Measurements from ENCODE around the gene UGP2. TPM values are rescaled to one million over a fixed set of nuclear protein-coding genes. Genes with fewer than 3 reads are reported as not detected.

Gene UGP2
- total and polyA plus RNA-seq, 10 of the 15 experiments (the other 5 are each of a cell fraction or from before 2014, with no cell fraction given): 40.8 to 98.3 (median 76.1) TPM

DNA sequence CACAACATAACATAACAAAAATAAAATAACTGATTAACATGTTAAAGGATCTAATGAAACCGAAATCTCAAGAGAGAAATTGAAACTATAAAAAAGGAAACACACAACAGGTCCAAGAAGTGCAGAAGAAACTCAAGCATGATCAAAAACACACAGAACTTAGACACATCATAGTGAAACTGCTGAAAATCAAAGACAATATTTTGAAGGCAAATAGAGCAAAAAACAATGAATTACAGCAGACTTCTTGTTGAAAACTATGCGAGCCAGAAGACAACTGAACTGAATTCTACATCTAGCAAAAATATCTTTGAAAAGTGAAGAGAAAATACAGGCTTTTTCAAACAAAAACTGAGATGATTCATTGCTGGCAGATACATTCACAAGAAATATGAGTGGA, 61.3 kb downstream of the UGP2 start (continued):
- TF ChIP-seq, protein P1, sequence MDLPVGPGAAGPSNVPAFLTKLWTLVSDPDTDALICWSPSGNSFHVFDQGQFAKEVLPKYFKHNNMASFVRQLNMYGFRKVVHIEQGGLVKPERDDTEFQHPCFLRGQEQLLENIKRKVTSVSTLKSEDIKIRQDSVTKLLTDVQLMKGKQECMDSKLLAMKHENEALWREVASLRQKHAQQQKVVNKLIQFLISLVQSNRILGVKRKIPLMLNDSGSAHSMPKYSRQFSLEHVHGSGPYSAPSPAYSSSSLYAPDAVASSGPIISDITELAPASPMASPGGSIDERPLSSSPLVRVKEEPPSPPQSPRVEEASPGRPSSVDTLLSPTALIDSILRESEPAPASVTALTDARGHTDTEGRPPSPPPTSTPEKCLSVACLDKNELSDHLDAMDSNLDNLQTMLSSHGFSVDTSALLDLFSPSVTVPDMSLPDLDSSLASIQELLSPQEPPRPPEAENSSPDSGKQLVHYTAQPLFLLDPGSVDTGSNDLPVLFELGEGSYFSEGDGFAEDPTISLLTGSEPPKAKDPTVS (IDR thresholded peaks at IDR 0.05; ENCODE audit: low read depth, low read length): no peak

- ChIA-PET SMC1A (ENCODE audit: uncharacterized antibody, unreplicated experiment) (interaction anchor here (1.2 kb wide), 1 partner anchor 28 kb away, joined by 3 read pairs; no protein-coding TSS in a partner anchor), RAD21 (ENCODE audit: unreplicated experiment) (no interaction called here), POLR2A (no interaction called here), CTCF (no interaction called here)
- DNase-seq (ENCODE audit: low read depth, low spot score): no peak
- Histone ChIP-seq H3K9ac (ENCODE audit: control insufficient read depth, insufficient read depth, low read length) (no peak overlapping the region), H3K27me3 (replicated peaks in 1 of 2; ENCODE audit: control insufficient read depth in 2 of 2, insufficient read depth in 2 of 2, low read length in 1 of 2) (no peaks in the 10 kb centered on the region), H3K9me3 (replicated peaks; ENCODE audit: control insufficient read depth, insufficient read depth, low read length) (no peaks in the 10 kb centered on the region), H2AFZ (ENCODE audit: control insufficient read depth, low read depth, low read length) (no peak overlapping the region), H3K4me1 (ENCODE audit: control insufficient read depth, insufficient read depth, low read length) (no peaks in the 10 kb centered on the region), H3K4me2 (ENCODE audit: control insufficient read depth, insufficient read depth) (no peak overlapping the region), H3K36me3 (ENCODE audit: control insufficient read depth in 2 of 2, insufficient read depth in 2 of 2, low read length in 1 of 2) (peaks cover 0 to 11% of the 10 kb centered on the region in 2 experiments; a peak in 3 of 4 replicates), H3K79me2 (ENCODE audit: control insufficient read depth, insufficient read depth, low read length) (no peaks in the 10 kb centered on the region), H4K20me1 (ENCODE audit: control insufficient read depth, insufficient read depth) (no peaks in the 10 kb centered on the region), H3K27ac (ENCODE audit: control insufficient read depth, insufficient read depth) (no peak overlapping the region), H3K4me3 (no peak overlapping the region)
- no peak for TF ChIP-seq MLLT1 (IDR thresholded peaks at IDR 0.05)
- TF ChIP-seq ZNF207 (IDR thresholded peaks at IDR 0.05; ENCODE audit: borderline replicate concordance): no peak
- no peak for TF ChIP-seq ZNF274 (IDR thresholded peaks at IDR 0.05; ENCODE audit: insufficient read depth, insufficient read length)
- TF ChIP-seq STAT1 (conservative IDR thresholded peaks at IDR 0.05): no peak
- no peak for TF ChIP-seq JUNB (IDR thresholded peaks at IDR 0.05)
- TF ChIP-seq, protein P2, sequence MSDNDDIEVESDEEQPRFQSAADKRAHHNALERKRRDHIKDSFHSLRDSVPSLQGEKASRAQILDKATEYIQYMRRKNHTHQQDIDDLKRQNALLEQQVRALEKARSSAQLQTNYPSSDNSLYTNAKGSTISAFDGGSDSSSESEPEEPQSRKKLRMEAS (IDR thresholded peaks at IDR 0.05; ENCODE audit: low read depth, low read length): no peak
- TF ChIP-seq BHLHE40 (IDR thresholded peaks at IDR 0.05; ENCODE audit: borderline replicate concordance in 1 of 2, low read depth in 2 of 2, low read length in 1 of 2): no peak
- TF ChIP-seq, protein P3, sequence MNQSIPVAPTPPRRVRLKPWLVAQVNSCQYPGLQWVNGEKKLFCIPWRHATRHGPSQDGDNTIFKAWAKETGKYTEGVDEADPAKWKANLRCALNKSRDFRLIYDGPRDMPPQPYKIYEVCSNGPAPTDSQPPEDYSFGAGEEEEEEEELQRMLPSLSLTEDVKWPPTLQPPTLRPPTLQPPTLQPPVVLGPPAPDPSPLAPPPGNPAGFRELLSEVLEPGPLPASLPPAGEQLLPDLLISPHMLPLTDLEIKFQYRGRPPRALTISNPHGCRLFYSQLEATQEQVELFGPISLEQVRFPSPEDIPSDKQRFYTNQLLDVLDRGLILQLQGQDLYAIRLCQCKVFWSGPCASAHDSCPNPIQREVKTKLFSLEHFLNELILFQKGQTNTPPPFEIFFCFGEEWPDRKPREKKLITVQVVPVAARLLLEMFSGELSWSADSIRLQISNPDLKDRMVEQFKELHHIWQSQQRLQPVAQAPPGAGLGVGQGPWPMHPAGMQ (IDR thresholded peaks at IDR 0.05; ENCODE audit: borderline replicate concordance): no peak
- TF ChIP-seq, protein P4, sequence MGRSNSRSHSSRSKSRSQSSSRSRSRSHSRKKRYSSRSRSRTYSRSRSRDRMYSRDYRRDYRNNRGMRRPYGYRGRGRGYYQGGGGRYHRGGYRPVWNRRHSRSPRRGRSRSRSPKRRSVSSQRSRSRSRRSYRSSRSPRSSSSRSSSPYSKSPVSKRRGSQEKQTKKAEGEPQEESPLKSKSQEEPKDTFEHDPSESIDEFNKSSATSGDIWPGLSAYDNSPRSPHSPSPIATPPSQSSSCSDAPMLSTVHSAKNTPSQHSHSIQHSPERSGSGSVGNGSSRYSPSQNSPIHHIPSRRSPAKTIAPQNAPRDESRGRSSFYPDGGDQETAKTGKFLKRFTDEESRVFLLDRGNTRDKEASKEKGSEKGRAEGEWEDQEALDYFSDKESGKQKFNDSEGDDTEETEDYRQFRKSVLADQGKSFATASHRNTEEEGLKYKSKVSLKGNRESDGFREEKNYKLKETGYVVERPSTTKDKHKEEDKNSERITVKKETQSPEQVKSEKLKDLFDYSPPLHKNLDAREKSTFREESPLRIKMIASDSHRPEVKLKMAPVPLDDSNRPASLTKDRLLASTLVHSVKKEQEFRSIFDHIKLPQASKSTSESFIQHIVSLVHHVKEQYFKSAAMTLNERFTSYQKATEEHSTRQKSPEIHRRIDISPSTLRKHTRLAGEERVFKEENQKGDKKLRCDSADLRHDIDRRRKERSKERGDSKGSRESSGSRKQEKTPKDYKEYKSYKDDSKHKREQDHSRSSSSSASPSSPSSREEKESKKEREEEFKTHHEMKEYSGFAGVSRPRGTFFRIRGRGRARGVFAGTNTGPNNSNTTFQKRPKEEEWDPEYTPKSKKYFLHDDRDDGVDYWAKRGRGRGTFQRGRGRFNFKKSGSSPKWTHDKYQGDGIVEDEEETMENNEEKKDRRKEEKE (IDR thresholded peaks at IDR 0.05): no peak
- no peak for TF ChIP-seq SUZ12 (IDR thresholded peaks at IDR 0.05; ENCODE audit: unreplicated experiment)
- no peak for TF ChIP-seq CHD1 (IDR thresholded peaks at IDR 0.05; ENCODE audit: low read depth, low read length)
- no peak for TF ChIP-seq PAX5 (IDR thresholded peaks at IDR 0.05; ENCODE audit: borderline replicate concordance, low read depth, low read length)
- TF ChIP-seq ZSCAN29 (IDR thresholded peaks at IDR 0.05): no peak
- TF ChIP-seq ETV6 (conservative IDR thresholded peaks at IDR 0.05 in 1 of 2, IDR thresholded peaks at IDR 0.05 in 1 of 2; ENCODE audit: borderline replicate concordance in 1 of 2, low read depth in 1 of 2): no peak
- no peak for TF ChIP-seq SMARCA5 (IDR thresholded peaks at IDR 0.05)
- in situ Hi-C loops (cut with MboI): no loop called here
- ATAC-seq: no peak
- FAIRE-seq: peak; percentile 81
- intact Hi-C loops (cut with micrococcal nuclease; ENCODE audit: unreplicated experiment): no loop called here
- 95% methylated on average over 1 of the region's 1 CpG for WGBS (ENCODE audit: insufficient coverage, insufficient replicate concordance, low lambda C conversion rate, missing lambda C conversion rate)
- BruUV-seq (replicated peaks): no TSS peak
Observed at GRCh38 chr2:63914311-63914710, 72.6 kb downstream of the UGP2 start.
